SK-N-SH treated with all-trans-retinoic acid at 6 μM for 48 hours (cell line): Measurements from ENCODE around the gene HDHD2.

ENCODE experiments used
- ATAC-seq: fragments of 200-7000 bp; cut with Tn5 transposase; 3 replicates; pipeline ENCODE4 v1.9.1; 2020; ENCODE audit warnings: mild to moderate bottlenecking, moderate library complexity
- ARNTL ChIP-seq: fragments of 450-650 bp; formaldehyde crosslinking; IDR thresholded peaks from 2 replicates; pipeline ENCODE4 v1.5.0; 2020; ENCODE audit warnings: low read depth, mild to moderate bottlenecking, moderate library complexity, borderline replicate concordance
- BACH2 ChIP-seq: fragments of 250-450 bp; sonication (Bioruptor Pico); IDR thresholded peaks from 2 replicates; pipeline ENCODE4 v1.9.0; 2021; ENCODE audit warnings: mild to moderate bottlenecking, borderline replicate concordance
- ESRRG ChIP-seq: fragments of 250-450 bp; sonication (Bioruptor Pico); IDR thresholded peaks from 2 replicates; pipeline ENCODE4 v1.6.1; 2021; ENCODE audit warnings: mild to moderate bottlenecking
- GLIS3 ChIP-seq: fragments of 250-450 bp; sonication (Bioruptor Pico); IDR thresholded peaks from 2 replicates; pipeline ENCODE4 v1.5.0; 2020; ENCODE audit warnings: mild to moderate bottlenecking, moderate library complexity
- ISL1 ChIP-seq: fragments of 250-450 bp; sonication (Bioruptor Pico); IDR thresholded peaks from 2 replicates; pipeline ENCODE4 v2.1.2; 2022; ENCODE audit warnings: mild to moderate bottlenecking, moderate library complexity
- OSR1 ChIP-seq: fragments of 250-450 bp; sonication (Bioruptor Pico); IDR thresholded peaks from 2 replicates; pipeline ENCODE4 v1.8.0; 2022; ENCODE audit warnings: moderate library complexity, mild to moderate bottlenecking, inconsistent platforms
- PATZ1 ChIP-seq: fragments of 250-450 bp; sonication (Bioruptor Pico); IDR thresholded peaks from 2 replicates; pipeline ENCODE4 v1.8.0; 2020; ENCODE audit warnings: mild to moderate bottlenecking, moderate library complexity, borderline replicate concordance
- POU6F1 ChIP-seq: fragments of 250-450 bp; sonication (Bioruptor Pico); IDR thresholded peaks from 2 replicates; pipeline ENCODE4 v1.8.0; 2021; ENCODE audit warnings: low read depth, mild to moderate bottlenecking, moderate library complexity, borderline replicate concordance
- PPARA ChIP-seq: fragments of 250-450 bp; sonication (Bioruptor Pico); IDR thresholded peaks from 2 replicates; pipeline ENCODE4 v1.5.0; 2020; ENCODE audit warnings: mild to moderate bottlenecking, borderline replicate concordance
- RARB ChIP-seq: fragments of 250-450 bp; sonication (Bioruptor Pico); IDR thresholded peaks from 2 replicates; pipeline ENCODE4 v1.8.0; 2021; ENCODE audit warnings: mild to moderate bottlenecking, moderate library complexity
- SNAI2 ChIP-seq: fragments of 250-450 bp; sonication (Bioruptor Pico); IDR thresholded peaks from 2 replicates; pipeline ENCODE4 v1.5.0; 2020; ENCODE audit warnings: mild to moderate bottlenecking, moderate library complexity
- TCF4 ChIP-seq: fragments of 250-450 bp; sonication (Bioruptor Pico); IDR thresholded peaks from 2 replicates; pipeline ENCODE4 v1.8.0; 2021; ENCODE audit warnings: mild to moderate bottlenecking, moderate library complexity, borderline replicate concordance
- TOX ChIP-seq: fragments of 250-450 bp; sonication (Bioruptor Pico); IDR thresholded peaks from 2 replicates; pipeline ENCODE4 v1.8.0; 2021; ENCODE audit warnings: mild to moderate bottlenecking, moderate library complexity, borderline replicate concordance
- ZC3H10 ChIP-seq: fragments of 250-450 bp; sonication (Bioruptor Pico); IDR thresholded peaks from 2 replicates; pipeline ENCODE4 v1.5.1; 2021; ENCODE audit warnings: mild to moderate bottlenecking, moderate library complexity
- ZFP3 ChIP-seq: fragments of 250-450 bp; sonication (Bioruptor Pico); IDR thresholded peaks from 2 replicates; pipeline ENCODE4 v1.5.0; 2020; ENCODE audit warnings: mild to moderate bottlenecking, moderate library complexity
- ZFP30 ChIP-seq: fragments of 450-650 bp; formaldehyde crosslinking; IDR thresholded peaks from 2 replicates; pipeline ENCODE4 v1.5.0; 2022; ENCODE audit warnings: mild to moderate bottlenecking, moderate library complexity
- ZNF565 ChIP-seq: fragments of 450-650 bp; formaldehyde crosslinking; conservative IDR thresholded peaks from 2 replicates; pipeline ENCODE4 v1.5.0; 2020; ENCODE audit warnings: low read depth, mild to moderate bottlenecking, moderate library complexity
- ZNF70 ChIP-seq: fragments of 450-650 bp; formaldehyde crosslinking; IDR thresholded peaks from 2 replicates; pipeline ENCODE4 v1.5.0; 2020; ENCODE audit warnings: mild to moderate bottlenecking, moderate library complexity
- ZNF8 ChIP-seq: fragments of 450-650 bp; formaldehyde crosslinking; IDR thresholded peaks from 2 replicates; pipeline ENCODE4 v1.5.0; 2020; ENCODE audit warnings: mild to moderate bottlenecking, moderate library complexity
- TF ChIP-seq, protein P1 (sequence below): fragments of 250-450 bp; sonication (Bioruptor Pico); IDR thresholded peaks from 2 replicates; pipeline ENCODE4 v1.5.0; 2020; ENCODE audit warnings: mild to moderate bottlenecking, moderate library complexity
- TF ChIP-seq, protein P2 (sequence below): fragments of 250-450 bp; sonication (Bioruptor Pico); IDR thresholded peaks from 2 replicates; pipeline ENCODE4 v1.5.1; 2021; ENCODE audit warnings: mild to moderate bottlenecking, moderate library complexity

Gene HDHD2

GRCh38 chr18:47120428-47120827 lies 29.9 kb downstream of the HDHD2 start:
- no peak for ATAC-seq
- TF ChIP-seq BACH2 (CRISPR knock-in tag) (no peak), TCF4 (CRISPR knock-in tag) (no peak), ZFP3 (no peak), POU6F1 (CRISPR knock-in tag) (no peak), TOX (CRISPR knock-in tag) (no peak), SNAI2 (CRISPR knock-in tag) (no peak), ZNF70 (CRISPR knock-in tag) (no peak), ZC3H10 (CRISPR knock-in tag) (no peak), ZFP30 (no peak), ESRRG (CRISPR knock-in tag) (no peak), ISL1 (CRISPR knock-in tag) (no peak), PPARA (CRISPR knock-in tag) (no peak), OSR1 (CRISPR knock-in tag) (no peak), RARB (no peak), ARNTL (no peak), ZNF565 (CRISPR knock-in tag) (no peak), GLIS3 (CRISPR knock-in tag) (no peak)
- TF ChIP-seq, protein P1, sequence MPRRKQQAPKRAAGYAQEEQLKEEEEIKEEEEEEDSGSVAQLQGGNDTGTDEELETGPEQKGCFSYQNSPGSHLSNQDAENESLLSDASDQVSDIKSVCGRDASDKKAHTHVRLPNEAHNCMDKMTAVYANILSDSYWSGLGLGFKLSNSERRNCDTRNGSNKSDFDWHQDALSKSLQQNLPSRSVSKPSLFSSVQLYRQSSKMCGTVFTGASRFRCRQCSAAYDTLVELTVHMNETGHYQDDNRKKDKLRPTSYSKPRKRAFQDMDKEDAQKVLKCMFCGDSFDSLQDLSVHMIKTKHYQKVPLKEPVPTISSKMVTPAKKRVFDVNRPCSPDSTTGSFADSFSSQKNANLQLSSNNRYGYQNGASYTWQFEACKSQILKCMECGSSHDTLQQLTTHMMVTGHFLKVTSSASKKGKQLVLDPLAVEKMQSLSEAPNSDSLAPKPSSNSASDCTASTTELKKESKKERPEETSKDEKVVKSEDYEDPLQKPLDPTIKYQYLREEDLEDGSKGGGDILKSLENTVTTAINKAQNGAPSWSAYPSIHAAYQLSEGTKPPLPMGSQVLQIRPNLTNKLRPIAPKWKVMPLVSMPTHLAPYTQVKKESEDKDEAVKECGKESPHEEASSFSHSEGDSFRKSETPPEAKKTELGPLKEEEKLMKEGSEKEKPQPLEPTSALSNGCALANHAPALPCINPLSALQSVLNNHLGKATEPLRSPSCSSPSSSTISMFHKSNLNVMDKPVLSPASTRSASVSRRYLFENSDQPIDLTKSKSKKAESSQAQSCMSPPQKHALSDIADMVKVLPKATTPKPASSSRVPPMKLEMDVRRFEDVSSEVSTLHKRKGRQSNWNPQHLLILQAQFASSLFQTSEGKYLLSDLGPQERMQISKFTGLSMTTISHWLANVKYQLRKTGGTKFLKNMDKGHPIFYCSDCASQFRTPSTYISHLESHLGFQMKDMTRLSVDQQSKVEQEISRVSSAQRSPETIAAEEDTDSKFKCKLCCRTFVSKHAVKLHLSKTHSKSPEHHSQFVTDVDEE (CRISPR knock-in tag): no peak
- TF ChIP-seq, protein P2, sequence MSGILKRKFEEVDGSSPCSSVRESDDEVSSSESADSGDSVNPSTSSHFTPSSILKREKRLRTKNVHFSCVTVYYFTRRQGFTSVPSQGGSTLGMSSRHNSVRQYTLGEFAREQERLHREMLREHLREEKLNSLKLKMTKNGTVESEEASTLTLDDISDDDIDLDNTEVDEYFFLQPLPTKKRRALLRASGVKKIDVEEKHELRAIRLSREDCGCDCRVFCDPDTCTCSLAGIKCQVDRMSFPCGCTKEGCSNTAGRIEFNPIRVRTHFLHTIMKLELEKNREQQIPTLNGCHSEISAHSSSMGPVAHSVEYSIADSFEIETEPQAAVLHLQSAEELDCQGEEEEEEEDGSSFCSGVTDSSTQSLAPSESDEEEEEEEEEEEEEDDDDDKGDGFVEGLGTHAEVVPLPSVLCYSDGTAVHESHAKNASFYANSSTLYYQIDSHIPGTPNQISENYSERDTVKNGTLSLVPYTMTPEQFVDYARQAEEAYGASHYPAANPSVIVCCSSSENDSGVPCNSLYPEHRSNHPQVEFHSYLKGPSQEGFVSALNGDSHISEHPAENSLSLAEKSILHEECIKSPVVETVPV (CRISPR knock-in tag): no peak

- no peak for ATAC-seq
Measured at GRCh38 chr18:47118981-47119380, 31.3 kb downstream of the HDHD2 start.

DNA sequence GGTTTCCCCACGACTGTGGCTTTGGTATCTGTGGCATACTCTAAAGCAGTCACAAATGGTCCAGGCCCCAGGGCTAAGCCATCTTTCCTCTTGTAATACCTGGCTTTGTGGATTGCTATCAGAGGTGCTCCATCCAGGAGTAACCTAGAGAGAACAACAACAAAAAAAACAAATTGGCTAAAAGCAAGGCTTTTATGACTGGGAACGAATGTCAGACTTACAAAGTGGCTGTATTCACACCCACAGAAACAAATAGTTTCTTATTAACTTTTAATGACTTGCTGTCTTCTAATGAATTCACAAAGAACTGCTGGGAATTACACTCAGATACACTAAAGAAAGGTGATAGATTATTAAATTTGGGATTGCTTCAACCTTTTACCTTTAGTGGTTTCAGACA lies 35.1 kb downstream of the HDHD2 start:
- no peak for ATAC-seq
- TF ChIP-seq, protein P2 (CRISPR knock-in tag): no peak
- no peak for TF ChIP-seq GLIS3 (CRISPR knock-in tag)
- TF ChIP-seq ESRRG (CRISPR knock-in tag): no peak
- TF ChIP-seq PATZ1 (CRISPR knock-in tag): no peak
- TF ChIP-seq ZNF565 (CRISPR knock-in tag): no peak
- no peak for TF ChIP-seq ZFP3
- TF ChIP-seq, protein P1 (CRISPR knock-in tag): no peak
- no peak for TF ChIP-seq PPARA (CRISPR knock-in tag)

More at GRCh38 chr18:47118981-47119380, 31.3 kb downstream of the HDHD2 start:
- TF ChIP-seq RARB: no peak
- no peak for TF ChIP-seq TOX (CRISPR knock-in tag)
- TF ChIP-seq GLIS3 (CRISPR knock-in tag): no peak
- no peak for TF ChIP-seq ZNF8 (CRISPR knock-in tag)
- no peak for TF ChIP-seq ZNF565 (CRISPR knock-in tag)
- no peak for TF ChIP-seq PATZ1 (CRISPR knock-in tag)
- TF ChIP-seq ARNTL: no peak
- no peak for TF ChIP-seq ZC3H10 (CRISPR knock-in tag)
- TF ChIP-seq TCF4 (CRISPR knock-in tag): no peak
- TF ChIP-seq PPARA (CRISPR knock-in tag): no peak
